H1 (cell line): ENCODE results near the gene LONP2. TPM values are rescaled to one million over a fixed set of nuclear protein-coding genes. Genes with fewer than 3 reads are reported as not detected.

Source experiments
- ASH2L ChIP-seq: fragments of 200-600, 300-600 bp; sonication (generic); IDR thresholded peaks from one replicate; pipeline ENCODE4 v1.7.1; 2017; ENCODE audit warnings: low read length
- ATF3 ChIP-seq: IDR thresholded peaks from 2 replicates; pipeline ENCODE4 v1.6.1; 2011; ENCODE audit warnings: low read depth, mild to moderate bottlenecking, low read length; ENCODE audit not compliant: insufficient read depth
- CREB1 ChIP-seq: IDR thresholded peaks from 2 replicates; pipeline ENCODE4 v1.6.1; 2012; ENCODE audit warnings: inconsistent platforms
- E2F6 ChIP-seq: IDR thresholded peaks from 2 replicates; pipeline ENCODE4 v1.6.1; 2012; ENCODE audit warnings: inconsistent platforms
- NRF1 ChIP-seq: IDR thresholded peaks from 2 replicates; pipeline ENCODE4 v1.6.1; 2011; ENCODE audit warnings: mild to moderate bottlenecking, low read depth, low read length, improper control_type of control experiment
- PHF8 ChIP-seq: fragments of 200-600 bp; sonication (generic); conservative IDR thresholded peaks from 2 replicates; pipeline ENCODE4 v1.7.1; 2012; ENCODE audit warnings: low read depth, mild to moderate bottlenecking, inconsistent platforms, low read length, moderate library complexity
- POLR2A ChIP-seq, 2 experiments: IDR thresholded peaks; 1 replicate in 1 of 2; 2 replicates in 1 of 2; pipeline ENCODE4 v1.6.1; 2011; ENCODE audit warnings: low read depth in 2 of 2, low read length in 2 of 2, mild to moderate bottlenecking in 2 of 2; ENCODE audit errors: control extremely low read depth in 1 of 2
- SIN3A ChIP-seq, 2 experiments: IDR thresholded peaks in 1 of 2; conservative IDR thresholded peaks in 1 of 2; 2 replicates each; pipeline ENCODE4 v1.6.1; 2011 to 2012; ENCODE audit warnings: low read length in 2 of 2, improper control_type of control experiment in 1 of 2, low read depth in 1 of 2, mild to moderate bottlenecking in 1 of 2
- TBP ChIP-seq: IDR thresholded peaks from 2 replicates; pipeline ENCODE4 v1.6.1; 2011; ENCODE audit warnings: low read depth, low read length, improper control_type of control experiment
- polyA plus RNA-seq, 7 experiments: library from polyadenylated mRNA; depleted of rRNA in 3 of 7; stranded (reverse) in 5 of 7; unstranded in 2 of 7; fragments of >200 nt in 5 of 7; fragments of 200-250 nt in 2 of 7; gene quantifications; 1 replicate in 5 of 7; 2 replicates in 1 of 7; 4 replicates in 1 of 7; pipeline versions ENCODE4 v1.2.1 to v1.2.3, GENCODE V29; 2011 to 2013; ENCODE audit warnings: missing spikeins in 2 of 7, mixed read lengths in 2 of 7
- total RNA-seq: library from RNA; stranded (reverse); fragmentation: NEBNext Ultra II Directional; extraction: Animal tissue kit (Norgen Biotek cat#: 25700); gene quantifications from 2 replicates; pipeline ENCODE4 v1.2.1, GENCODE V29; 2021

Gene LONP2
- total and polyA plus RNA-seq, 2 of the 8 experiments (the other 6 are each of a cell fraction or from before 2014, with no cell fraction given) = 8.1 to 23.1 TPM

- peak in 1 of 2 experiments; percentile 92; a peak in 2 of 4 replicates for TF ChIP-seq SIN3A (conservative IDR thresholded peaks at IDR 0.05 in 1 of 2, IDR thresholded peaks at IDR 0.05 in 1 of 2; ENCODE audit: low read depth in 1 of 2, low read length in 2 of 2)
- peak; percentile 84 for TF ChIP-seq ASH2L
- TF ChIP-seq ATF3 = no peak
- TF ChIP-seq NRF1 = no peak
- peak in 1 of 2 experiments; percentile 56; a peak in 1 of 3 replicates for TF ChIP-seq POLR2A (IDR thresholded peaks at IDR 0.05; ENCODE audit: control extremely low read depth in 1 of 2, low read depth in 2 of 2, low read length in 2 of 2)
- peak; percentile 86 for TF ChIP-seq CREB1
- no peak for TF ChIP-seq E2F6
- TF ChIP-seq PHF8 = peak; percentile 56
- TF ChIP-seq TBP = peak; percentile 49; the same call in 1 of the 2 replicates
Observed at GRCh38 chr16:48244080-48244862, at the start of gene LONP2 (continued).
